Esophagus muscularis mucosa (tissue), 3 donors: Measurements from ENCODE around the gene TOPORS.

Experiments used
- CTCF ChIP-seq, 3 experiments: fragments of 200-600 bp in 2 of 3; fragments of 450-650 bp in 1 of 3; sonication (generic) in 2 of 3; IDR thresholded peaks; one replicate each; pipeline ENCODE4 v1.5.1; 2017 to 2019; ENCODE audit warnings: antibody characterized with exemption in 3 of 3, mild to moderate bottlenecking in 2 of 3, moderate library complexity in 1 of 3
- POLR2AphosphoS5 ChIP-seq, 2 donors: sonication (generic); formaldehyde crosslinking; IDR thresholded peaks; one replicate each; pipeline ENCODE4 v1.6.1; 2017; ENCODE audit warnings: antibody characterized with exemption in 2 of 2

- TF ChIP-seq CTCF (IDR thresholded peaks at IDR 0.05) (no peak), POLR2AphosphoS5 (IDR thresholded peaks at IDR 0.05) (no peak)
Measured at GRCh38 chr9:32558408-32558934, 6.1 kb upstream of the TOPORS start.
